Measurements from ENCODE around the gene SLC6A12.

- TF ChIP-seq POLR2A (IDR thresholded peaks at IDR 0.05): no peak
- TF ChIP-seq CTCF (IDR thresholded peaks at IDR 0.05): no peak
Observed at GRCh38 chr12:252636-253035, 38.7 kb upstream of the SLC6A12 start.

Data from Peyer's patch (tissue), 4 donors.